HUES48 (cell line): ENCODE data around the gene GALNTL6.
"Not testable (repeated sequence)": the region's sequence is repeated elsewhere in the genome, so short reads cannot be mapped to it uniquely, and the experiment has no call there.

Experiments used
- H3K27ac ChIP-seq: one replicate; pipeline ENCODE4 v1.7.0; 2013; ENCODE audit warnings: low read depth, low read length, inconsistent platforms
- H3K27me3 ChIP-seq: 2 replicates; pipeline ENCODE4 v1.6.1; 2013; ENCODE audit warnings: mild to moderate bottlenecking, low read length; ENCODE audit not compliant: control insufficient read depth, insufficient read depth
- H3K36me3 ChIP-seq: 2 replicates; pipeline ENCODE4 v1.6.1; 2013; ENCODE audit warnings: low read length; ENCODE audit not compliant: control insufficient read depth, insufficient read depth
- H3K4me1 ChIP-seq: 2 replicates; pipeline ENCODE4 v1.6.1; 2013; ENCODE audit warnings: mild to moderate bottlenecking, low read length; ENCODE audit not compliant: control insufficient read depth, insufficient read depth
- H3K4me3 ChIP-seq: 2 replicates; pipeline ENCODE4 v1.5.1; 2013; ENCODE audit warnings: mild to moderate bottlenecking, low read depth, low read length
- H3K9ac ChIP-seq: 2 replicates; pipeline ENCODE4 v1.6.1; 2013; ENCODE audit warnings: mild to moderate bottlenecking, low read depth, low read length, moderate library complexity
- H3K9me3 ChIP-seq: 2 replicates; pipeline ENCODE4 v1.6.1; 2013; ENCODE audit warnings: low read length; ENCODE audit not compliant: control insufficient read depth, insufficient read depth

Gene GALNTL6

GRCh38 chr4:172970189-172970588 is 1157.0 kb downstream of the GALNTL6 start:
- H3K9me3 ChIP-seq, H3K4me3 ChIP-seq, H3K36me3 ChIP-seq, H3K27ac ChIP-seq, H3K27me3 ChIP-seq, H3K9ac ChIP-seq, H3K4me1 ChIP-seq: not testable (repeated sequence)

- Histone ChIP-seq H3K4me1 (no peaks in the 10 kb centered on the region), H3K36me3 (no peaks in the 10 kb centered on the region), H3K4me3 (no peak overlapping the region), H3K27ac (no peak overlapping the region), H3K9me3 (peaks cover 3% of the 10 kb centered on the region), H3K9ac (no peak overlapping the region), H3K27me3 (no peaks in the 10 kb centered on the region)
Observed at GRCh38 chr4:172974586-172974985, 1161.4 kb downstream of the GALNTL6 start.

GRCh38 chr4:172975651-172976229 is 1162.5 kb downstream of the GALNTL6 start:
- Histone ChIP-seq H3K9me3 (no peaks in the 10 kb centered on the region), H3K4me1 (no peaks in the 10 kb centered on the region), H3K9ac (no peak overlapping the region), H3K27me3 (no peaks in the 10 kb centered on the region), H3K27ac (no peak overlapping the region), H3K4me3 (no peak overlapping the region), H3K36me3 (no peaks in the 10 kb centered on the region)

- not testable (repeated sequence) for H3K27ac ChIP-seq, H3K9ac ChIP-seq, H3K27me3 ChIP-seq
Observed at GRCh38 chr4:172977491-172978041, 1164.4 kb downstream of the GALNTL6 start.

GRCh38 chr4:172978848-172979247 is 1165.6 kb downstream of the GALNTL6 start:
- Histone ChIP-seq H3K27ac (no peak overlapping the region), H3K4me1 (peaks cover 2% of the 10 kb centered on the region; the same call in 1 of the 2 replicates), H3K9ac (no peak overlapping the region), H3K36me3 (no peaks in the 10 kb centered on the region), H3K9me3 (no peaks in the 10 kb centered on the region), H3K27me3 (no peaks in the 10 kb centered on the region), H3K4me3 (no peak overlapping the region)

More at GRCh38 chr4:172977491-172978041, 1164.4 kb downstream of the GALNTL6 start:
- not testable (repeated sequence) for H3K4me3 ChIP-seq, H3K9me3 ChIP-seq, H3K36me3 ChIP-seq, H3K4me1 ChIP-seq

GRCh38 chr4:172979332-172979731 is 1166.1 kb downstream of the GALNTL6 start:
- H3K4me1 ChIP-seq: peaks cover 7% of the 10 kb centered on the region; the same call in 1 of the 2 replicates
- no peak overlapping the region for H3K4me3 ChIP-seq
- no peaks in the 10 kb centered on the region for H3K27me3 ChIP-seq
- H3K27ac ChIP-seq: no peak overlapping the region
- no peaks in the 10 kb centered on the region for H3K9me3 ChIP-seq
- H3K36me3 ChIP-seq: no peaks in the 10 kb centered on the region
- H3K9ac ChIP-seq: no peak overlapping the region

GRCh38 chr4:172980219-172980618 is 1167.0 kb downstream of the GALNTL6 start:
- peaks cover 13% of the 10 kb centered on the region for H3K4me1 ChIP-seq
- H3K9ac ChIP-seq: no peak overlapping the region
- no peaks in the 10 kb centered on the region for H3K9me3 ChIP-seq
- H3K4me3 ChIP-seq: no peak overlapping the region
- H3K27ac ChIP-seq: no peak overlapping the region
- H3K36me3 ChIP-seq: no peaks in the 10 kb centered on the region
- no peaks in the 10 kb centered on the region for H3K27me3 ChIP-seq

GRCh38 chr4:172982151-172982590 is 1169.0 kb downstream of the GALNTL6 start:
- Histone ChIP-seq H3K27ac (peak overlapping the region; percentile 54), H3K4me1 (peaks cover 29% of the 10 kb centered on the region), H3K4me3 (no peak overlapping the region), H3K9me3 (no peaks in the 10 kb centered on the region), H3K36me3 (no peaks in the 10 kb centered on the region), H3K27me3 (no peaks in the 10 kb centered on the region), H3K9ac (no peak overlapping the region)

- H3K36me3 ChIP-seq: no peaks in the 10 kb centered on the region
- H3K4me3 ChIP-seq: no peak overlapping the region
- H3K4me1 ChIP-seq: peaks cover 29% of the 10 kb centered on the region
- H3K9me3 ChIP-seq: no peaks in the 10 kb centered on the region
- no peak overlapping the region for H3K9ac ChIP-seq
- no peak overlapping the region for H3K27ac ChIP-seq
- no peaks in the 10 kb centered on the region for H3K27me3 ChIP-seq
Observed at GRCh38 chr4:172983014-172983413, 1169.8 kb downstream of the GALNTL6 start.

GRCh38 chr4:172983631-172984030 is 1170.4 kb downstream of the GALNTL6 start:
- H3K36me3 ChIP-seq: no peaks in the 10 kb centered on the region
- H3K9ac ChIP-seq: peak overlapping the region; percentile 14; the same call in 1 of the 2 replicates
- no peak overlapping the region for H3K4me3 ChIP-seq
- no peak overlapping the region for H3K27ac ChIP-seq
- 0 out of 2 replicates have a peak, but pooled peaks cover 2% of the 10 kb centered on the region for H3K9me3 ChIP-seq
- peaks cover 29% of the 10 kb centered on the region for H3K4me1 ChIP-seq
- no peaks in the 10 kb centered on the region for H3K27me3 ChIP-seq

- H3K27me3 ChIP-seq: no peaks in the 10 kb centered on the region
- 0 out of 2 replicates have a peak, but pooled peaks cover 3% of the 10 kb centered on the region for H3K9me3 ChIP-seq
- no peaks in the 10 kb centered on the region for H3K36me3 ChIP-seq
- H3K27ac ChIP-seq: no peak overlapping the region
- H3K9ac ChIP-seq: no peak overlapping the region
- H3K4me1 ChIP-seq: peaks cover 29% of the 10 kb centered on the region
- no peak overlapping the region for H3K4me3 ChIP-seq
Observed at GRCh38 chr4:172985552-172985951, 1172.3 kb downstream of the GALNTL6 start.
